ENCODE data around the gene ANKRD12. TPM values are rescaled to one million over a fixed set of nuclear protein-coding genes. Genes with fewer than 3 reads are reported as not detected.

Gene ANKRD12
- total RNA-seq, 1 experiment from 2014 or later: 23.5 TPM

DNA sequence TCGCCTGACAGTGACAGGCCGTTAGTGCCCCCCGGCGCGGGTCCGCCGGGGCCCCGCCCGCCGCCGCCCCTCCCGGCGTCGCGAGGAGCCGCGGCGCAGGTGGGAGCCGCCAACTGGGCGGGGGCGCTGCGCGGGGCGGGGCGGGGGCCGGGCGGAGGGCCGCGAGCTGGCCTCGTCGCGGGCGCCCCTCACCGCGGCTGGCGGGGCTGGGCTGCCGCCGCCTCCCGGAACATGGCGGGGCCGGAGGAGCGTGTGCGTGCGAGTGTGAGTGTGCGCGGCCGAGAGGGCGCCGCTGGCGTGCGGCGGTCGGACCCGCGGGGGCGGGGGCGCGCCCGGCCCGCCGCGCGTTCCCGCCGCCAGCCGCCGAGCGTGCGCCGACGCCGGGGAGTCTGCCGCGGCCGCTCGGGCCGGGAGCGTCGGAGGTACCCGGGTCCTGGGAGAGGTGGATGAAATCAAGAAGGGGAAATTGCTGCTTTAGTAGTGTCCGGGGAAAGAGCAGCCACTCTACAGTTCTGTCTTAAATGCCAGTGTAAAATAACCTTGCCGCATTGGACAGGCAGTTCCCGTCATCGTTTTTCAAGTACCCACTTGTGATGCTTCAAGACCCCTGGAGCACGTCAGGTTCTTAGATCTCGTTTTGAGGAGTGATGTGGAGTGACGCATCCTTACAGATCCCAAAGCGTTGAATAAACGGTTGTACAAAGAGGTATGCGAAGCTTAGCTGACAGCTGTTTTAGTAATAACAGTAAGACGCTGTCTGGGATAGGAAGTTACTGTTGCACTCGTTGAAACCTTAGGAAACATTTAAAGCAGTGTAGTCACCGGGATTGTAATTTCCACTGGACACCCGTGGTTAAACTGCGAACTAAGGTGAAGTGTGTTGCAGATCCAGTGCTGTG, 836 bp downstream of the ANKRD12 start:
- ChIA-PET CTCF (interaction anchor here (1.9 kb wide), 1 partner anchor 10 kb away, joined by 6 read pairs; no protein-coding TSS in a partner anchor), POLR2A (interaction anchor here (0.6 kb wide), 2 partner anchors 20 to 85 kb away, joined by 3 read pairs; no protein-coding TSS in a partner anchor), RAD21 (ENCODE audit: low non-redundant PET in 1 of 2, low total read pairs in 2 of 2, uncharacterized antibody in 2 of 2, unreplicated experiment in 2 of 2) (no interaction called here)
- intact Hi-C loops (cut with micrococcal nuclease): loop anchor here (2.0 to 5.0 kb wide), 2 partner anchors 35 to 340 kb away; partner anchors contain the start of genes NDUFV2 and RALBP1
- ATAC-seq: peak; percentile 59
- H3K36me3 ChIP-seq (ENCODE audit: control insufficient read depth in 1 of 2, insufficient read depth in 2 of 2, low read length in 2 of 2): peaks cover 2 to 5% of the 10 kb centered on the region in 2 experiments; a peak in 2 of 4 replicates
- peaks cover 62% of the 10 kb centered on the region for H3K79me2 ChIP-seq (ENCODE audit: insufficient read depth, low read length)
- no peaks in the 10 kb centered on the region for H3K9me3 ChIP-seq (ENCODE audit: control insufficient read depth in 1 of 2, insufficient read depth in 1 of 2, low read depth in 1 of 2, low read length in 2 of 2)
- H4K20me1 ChIP-seq (ENCODE audit: insufficient read depth): no peaks in the 10 kb centered on the region
- peaks cover 17 to 26% of the 10 kb centered on the region in 2 experiments; a peak in 3 of 4 replicates for H3K4me1 ChIP-seq (ENCODE audit: control insufficient read depth in 1 of 2, insufficient read depth in 2 of 2, low read length in 2 of 2)
- H3K9ac ChIP-seq (ENCODE audit: low read length): peak overlapping the region; percentile 79
- H2AFZ ChIP-seq (ENCODE audit: low read depth, low read length, poor library complexity, severe bottlenecking): no peak overlapping the region
- TF ChIP-seq ZBTB33 (IDR thresholded peaks at IDR 0.05; ENCODE audit: extremely low read depth, insufficient replicate concordance, low read length) (no peak), YY1 (IDR thresholded peaks at IDR 0.05; ENCODE audit: extremely low read depth, insufficient replicate concordance, low read depth, low read length) (peak; percentile 19), POLR2AphosphoS5 (IDR thresholded peaks at IDR 0.05; ENCODE audit: low read depth, low read length) (peak; percentile 32), ATF3 (IDR thresholded peaks at IDR 0.05) (no peak), ZFX (IDR thresholded peaks at IDR 0.05) (peak; percentile 28)
- peak overlapping the region; percentile 93 for H3K4me2 ChIP-seq (ENCODE audit: low read length)
- peak overlapping the region; percentile 85 to 86 for H3K4me3 ChIP-seq (replicated peaks in 1 of 2; ENCODE audit: low read depth in 1 of 2, low read length in 2 of 2)
- H3K27me3 ChIP-seq (ENCODE audit: insufficient read depth, low read length): no peaks in the 10 kb centered on the region
- H3K27ac ChIP-seq (ENCODE audit: low read depth, low read length): peak overlapping the region; percentile 97
- no TSS peak for BruUV-seq (replicated peaks)
- no peaks in the 10 kb centered on the region for H3K9me2 ChIP-seq (ENCODE audit: insufficient read depth)
- peak; percentile 22 for DNase-seq (ENCODE audit: low read depth, low spot score)
